Activated CD8-positive, alpha-beta T cell treated with anti-CD3 and anti-CD28 coated beads for 36 hours (primary cell): Measurements from ENCODE around the gene DPCD. TPM values are rescaled to one million over a fixed set of nuclear protein-coding genes. Genes with fewer than 3 reads are reported as not detected.

Experiments used
- ATAC-seq: fragments of 200-7000 bp; cut with Tn5 transposase; one replicate; pipeline ENCODE4 v1.10.0; 2021; ENCODE audit warnings: mild to moderate bottlenecking, moderate library complexity
- CTCF ChIA-PET: fragments of 350-600 bp; sonication (Branson Sonifier 250); formaldehyde crosslinking; loops from one replicate; lab custom pipeline; 2021; ENCODE audit warnings: antibody characterized with exemption; lab: Charles Lee
- POLR2A ChIA-PET: fragments of 350-600 bp; sonication (Branson Sonifier 250); formaldehyde crosslinking; loops from one replicate; lab custom pipeline; 2021; ENCODE audit warnings: antibody characterized with exemption; lab: Charles Lee
- DNase-seq: peaks from one replicate; pipeline ENCODE4 v3.0.0-alpha.2; 2020
- H3K27ac Mint-ChIP-seq: one replicate; pipeline ENCODE4 v1.8.0; 2021; ENCODE audit warnings: mild to moderate bottlenecking, mixed read lengths
- H3K27me3 Mint-ChIP-seq: one replicate; pipeline ENCODE4 v1.8.0; 2021; ENCODE audit warnings: mixed read lengths
- H3K36me3 Mint-ChIP-seq: one replicate; pipeline ENCODE4 v1.8.0; 2021; ENCODE audit warnings: low read depth, mixed read lengths
- H3K4me1 Mint-ChIP-seq: one replicate; pipeline ENCODE4 v1.8.0; 2021; ENCODE audit warnings: low read depth, mixed read lengths
- H3K4me3 Mint-ChIP-seq: one replicate; pipeline ENCODE4 v1.8.0; 2021; ENCODE audit warnings: mild to moderate bottlenecking, moderate library complexity, mixed read lengths
- H3K9me3 Mint-ChIP-seq: one replicate; pipeline ENCODE4 v1.8.0; 2021; ENCODE audit warnings: mixed read lengths
- CTCF ChIP-seq: fragments of 200-600 bp; IDR thresholded peaks from one replicate; pipeline ENCODE4 v1.8.0; 2022; ENCODE audit warnings: antibody characterized with exemption, mild to moderate bottlenecking
- intact Hi-C: fragments of 100-400 bp; cut with micrococcal nuclease; formaldehyde crosslinking; loops from one replicate; pipeline ENCODE4 v1.10.0; 2022
- total RNA-seq, 2 experiments: library from RNA; stranded (reverse); gene quantifications; one replicate each; pipeline ENCODE4 v1.2.3, GENCODE V29; 2021

Gene DPCD
- 10 to 100 TPM; 19.0 TPM for total RNA-seq

DNA sequence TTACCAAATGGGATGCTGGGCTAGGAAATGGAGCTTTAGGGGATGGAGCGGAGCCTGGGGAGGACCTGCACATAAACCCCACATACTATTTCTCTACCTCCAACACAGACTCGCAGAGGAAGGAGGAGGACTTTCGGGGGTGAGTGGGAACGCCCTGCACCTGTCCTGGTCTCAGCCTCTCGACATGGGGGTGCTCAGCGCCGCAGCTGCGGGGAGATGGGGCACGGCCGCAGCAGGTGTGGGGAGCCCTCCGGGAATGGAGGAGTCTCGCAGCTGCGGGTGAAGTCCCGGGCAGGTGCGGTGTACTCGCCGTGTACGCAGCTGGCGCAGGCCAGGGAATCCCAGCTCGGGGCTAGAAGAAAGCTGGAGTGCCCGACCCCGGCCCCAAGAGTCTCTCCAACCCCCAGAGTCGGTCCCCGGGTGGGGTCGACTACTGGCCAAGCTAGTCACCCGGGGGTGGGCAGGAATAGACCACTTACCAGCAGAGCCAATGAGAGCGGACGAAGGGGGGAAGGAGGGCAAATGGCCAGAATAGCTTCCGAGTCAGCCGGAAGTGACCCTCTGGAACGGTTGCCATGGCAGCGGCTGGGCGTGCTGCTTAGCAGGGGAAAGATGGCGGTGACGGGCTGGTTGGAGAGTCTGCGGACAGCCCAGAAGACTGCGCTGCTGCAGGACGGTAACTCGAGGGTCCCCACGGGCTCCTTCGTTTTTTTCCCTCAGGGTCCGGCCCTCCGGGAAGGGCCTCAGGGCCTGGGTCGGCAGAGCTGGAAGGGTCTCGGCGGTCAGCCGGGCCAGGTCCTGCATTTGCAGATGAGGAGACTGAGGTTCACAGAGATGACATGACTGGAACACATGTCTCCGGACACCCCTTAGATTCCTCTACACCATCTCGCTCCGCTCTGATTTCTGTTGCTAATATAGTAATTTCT is at the start of gene DPCD, which contains the start of gene POLL:
DPCD (plus strand) TSS at position 597 of the 929 bp plus-strand sequence; CDS start at position 613, 16 bp downstream.
POLL (minus strand) TSS at position 533 of the 929 bp plus-strand sequence. CDS start 897 bp downstream, outside the sequence.
- ATAC-seq, result peak; percentile 97

GRCh38 chr10:101538446-101538845 is 49.7 kb upstream of the DPCD start:
- POLR2A ChIA-PET, result interaction anchor here (0.7 kb wide), 1 partner anchor 9 kb away, joined by 3 read pairs; no protein-coding TSS in a partner anchor
- H3K4me1 Mint-ChIP-seq, result no peaks in the 10 kb centered on the region
- intact Hi-C loops, result no loop called here
- H3K36me3 Mint-ChIP-seq, result peaks cover 4% of the 10 kb centered on the region
- H3K4me3 Mint-ChIP-seq, result no peak overlapping the region
- DNase-seq (no peak), ATAC-seq (no peak)
- CTCF ChIA-PET, result interaction anchor here (0.9 to 3.0 kb wide), 3 partner anchors 11 to 324 kb away, joined by 3 to 23 read pairs (median 16); no protein-coding TSS in a partner anchor
- no peak overlapping the region for H3K27ac Mint-ChIP-seq
- H3K27me3 Mint-ChIP-seq, result no peaks in the 10 kb centered on the region
- no peak for TF ChIP-seq CTCF
- H3K9me3 Mint-ChIP-seq, result no peaks in the 10 kb centered on the region

More for the DNA sequence above, at the start of gene DPCD, which contains the start of gene POLL:
- H3K4me1 Mint-ChIP-seq, result peaks cover 17% of the 10 kb centered on the region
- no peak for TF ChIP-seq CTCF
- H3K27ac Mint-ChIP-seq, result peak within 1 kb of the TSS; percentile 77
- DNase-seq, result peak; percentile 98
- H3K9me3 Mint-ChIP-seq, result no peaks in the 10 kb centered on the region
- ChIA-PET CTCF (interaction anchor here (0.8 to 2.4 kb wide), 6 partner anchors 15 to 374 kb away, joined by 3 to 21 read pairs (median 6); no protein-coding TSS in a partner anchor), POLR2A (interaction anchor here (0.8 to 1.4 kb wide), 5 partner anchors 10 to 196 kb away, joined by 3 to 7 read pairs (median 4); partner anchors contain the start of gene NPM3)
- intact Hi-C loops, result no loop called here
- peaks cover 11% of the 10 kb centered on the region for H3K36me3 Mint-ChIP-seq
- H3K27me3 Mint-ChIP-seq, result no peaks in the 10 kb centered on the region
- H3K4me3 Mint-ChIP-seq, result peak within 1 kb of the TSS; percentile 93

- Mint-ChIP-seq H3K36me3 (peaks cover 2% of the 10 kb centered on the region), H3K4me3 (no peak overlapping the region), H3K9me3 (no peaks in the 10 kb centered on the region), H3K27ac (no peak overlapping the region), H3K27me3 (no peaks in the 10 kb centered on the region), H3K4me1 (no peaks in the 10 kb centered on the region)
- ATAC-seq (no peak), DNase-seq (no peak)
- intact Hi-C loops, result no loop called here
- no peak for TF ChIP-seq CTCF
- CTCF ChIA-PET, result interaction anchor here (0.6 to 1.9 kb wide), 4 partner anchors 9 to 239 kb away, joined by 3 to 12 read pairs (median 3); no protein-coding TSS in a partner anchor
- POLR2A ChIA-PET, result no interaction called here
Measured at GRCh38 chr10:101545898-101546297, 42.2 kb upstream of the DPCD start.

DNA sequence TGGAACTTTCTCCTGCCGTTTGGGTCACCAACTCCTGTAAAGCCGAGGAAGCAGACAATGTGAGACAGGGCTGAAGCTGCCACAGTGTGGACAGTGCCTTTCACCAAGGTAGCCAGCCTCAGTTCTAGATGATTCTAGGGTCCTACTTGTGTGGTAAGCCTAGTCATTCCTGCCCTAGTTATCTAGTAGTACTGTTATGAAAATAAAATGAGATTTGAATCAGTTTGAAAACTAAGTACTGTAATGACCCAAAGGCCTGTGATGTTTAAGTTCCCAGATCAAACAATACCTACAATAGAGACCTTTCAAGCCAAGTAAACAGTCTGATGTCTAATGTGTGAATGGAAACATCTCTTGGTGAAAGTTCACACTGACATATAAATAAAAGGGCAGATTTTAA is 37.2 kb upstream of the DPCD start:
- Mint-ChIP-seq H3K36me3 (peaks cover 12% of the 10 kb centered on the region), H3K27me3 (no peaks in the 10 kb centered on the region), H3K4me3 (no peak overlapping the region), H3K9me3 (no peaks in the 10 kb centered on the region), H3K27ac (no peak overlapping the region), H3K4me1 (no peaks in the 10 kb centered on the region)
- ChIA-PET CTCF (no interaction called here), POLR2A (interaction anchor here (1.1 kb wide), 1 partner anchor 11 kb away, joined by 3 read pairs; no protein-coding TSS in a partner anchor)
- TF ChIP-seq CTCF, result no peak
- ATAC-seq (peak; percentile 30), DNase-seq (no peak)
- intact Hi-C loops, result no loop called here
